HG03520 (cell line): ENCODE results near the gene HOXC12.

Experiments used
- ATAC-seq: cut with Tn5 transposase; IDR thresholded peaks from one replicate; pipeline ENCODE4 v1.9.1; 2021; ENCODE audit warnings: mild to moderate bottlenecking, moderate library complexity; ENCODE audit not compliant: unreplicated experiment

The HOXC12 gene

GRCh38 chr12:53939141-53940108, 15.3 kb upstream of the HOXC12 start:
- no peak for ATAC-seq

- ATAC-seq = no peak
Observed at GRCh38 chr12:53940443-53941014, 14.2 kb upstream of the HOXC12 start.

GRCh38 chr12:53941187-53941586, 13.5 kb upstream of the HOXC12 start:
- no peak for ATAC-seq

GRCh38 chr12:53941750-53942149, 13.0 kb upstream of the HOXC12 start:
- ATAC-seq = no peak

- ATAC-seq = no peak
Observed at GRCh38 chr12:53942467-53942997, 12.2 kb upstream of the HOXC12 start.

- ATAC-seq = no peak
Observed at GRCh38 chr12:53944209-53944608, 10.5 kb upstream of the HOXC12 start.

GRCh38 chr12:53944907-53945847, 9.5 kb upstream of the HOXC12 start:
- no peak for ATAC-seq

GRCh38 chr12:53947743-53948142, 7.0 kb upstream of the HOXC12 start:
- no peak for ATAC-seq

- no peak for ATAC-seq
Observed at GRCh38 chr12:53948650-53949593, 5.8 kb upstream of the HOXC12 start.

GRCh38 chr12:53949631-53950436, 4.9 kb upstream of the HOXC12 start:
- ATAC-seq = no peak

GRCh38 chr12:53950437-53950773, 4.3 kb upstream of the HOXC12 start:
- no peak for ATAC-seq

GRCh38 chr12:53950789-53951576, 3.7 kb upstream of the HOXC12 start:
- no peak for ATAC-seq

- ATAC-seq = no peak
Observed at GRCh38 chr12:53951577-53952334, 2.9 kb upstream of the HOXC12 start.

- no peak for ATAC-seq
Observed at GRCh38 chr12:53952335-53952694, 2.4 kb upstream of the HOXC12 start.

GRCh38 chr12:53952871-53953734, 1.6 kb upstream of the HOXC12 start:
- ATAC-seq = no peak

- ATAC-seq = no peak
Observed at GRCh38 chr12:53953831-53954693, 641 bp upstream of the HOXC12 start.
